IMR-90 (cell line): Measurements from ENCODE around the gene KRT8.

Experiments used
- MAZ ChIP-seq: IDR thresholded peaks from 2 replicates; pipeline ENCODE4 v1.6.1; 2012; ENCODE audit warnings: low read depth, mild to moderate bottlenecking, low read length, improper control_type of control experiment, moderate library complexity, borderline replicate concordance
- TF ChIP-seq, protein P1 (sequence below): conservative IDR thresholded peaks from 2 replicates; pipeline ENCODE4 v1.5.1; 2012; ENCODE audit warnings: mild to moderate bottlenecking, low read depth, low read length, improper control_type of control experiment

DNA sequence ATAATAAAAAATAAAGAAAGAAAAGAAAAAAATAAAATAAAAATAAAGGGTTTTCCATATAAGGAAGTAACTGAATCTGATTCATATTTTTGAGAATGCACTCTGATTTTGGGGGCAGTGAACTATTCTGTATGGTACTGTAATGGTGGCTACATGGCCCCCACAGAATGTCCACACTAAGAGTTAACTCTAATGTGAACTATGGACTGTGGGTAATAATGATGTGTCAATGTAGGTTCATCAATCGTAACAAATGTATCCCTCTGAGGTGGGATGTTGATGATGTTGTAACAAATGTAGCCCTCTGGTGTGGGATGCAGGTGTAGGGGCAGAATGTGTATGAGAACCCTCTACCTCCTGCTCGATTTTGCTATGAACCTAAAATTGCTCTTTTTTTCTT, 13.8 kb downstream of the KRT8 start:
- TF ChIP-seq, protein P1, sequence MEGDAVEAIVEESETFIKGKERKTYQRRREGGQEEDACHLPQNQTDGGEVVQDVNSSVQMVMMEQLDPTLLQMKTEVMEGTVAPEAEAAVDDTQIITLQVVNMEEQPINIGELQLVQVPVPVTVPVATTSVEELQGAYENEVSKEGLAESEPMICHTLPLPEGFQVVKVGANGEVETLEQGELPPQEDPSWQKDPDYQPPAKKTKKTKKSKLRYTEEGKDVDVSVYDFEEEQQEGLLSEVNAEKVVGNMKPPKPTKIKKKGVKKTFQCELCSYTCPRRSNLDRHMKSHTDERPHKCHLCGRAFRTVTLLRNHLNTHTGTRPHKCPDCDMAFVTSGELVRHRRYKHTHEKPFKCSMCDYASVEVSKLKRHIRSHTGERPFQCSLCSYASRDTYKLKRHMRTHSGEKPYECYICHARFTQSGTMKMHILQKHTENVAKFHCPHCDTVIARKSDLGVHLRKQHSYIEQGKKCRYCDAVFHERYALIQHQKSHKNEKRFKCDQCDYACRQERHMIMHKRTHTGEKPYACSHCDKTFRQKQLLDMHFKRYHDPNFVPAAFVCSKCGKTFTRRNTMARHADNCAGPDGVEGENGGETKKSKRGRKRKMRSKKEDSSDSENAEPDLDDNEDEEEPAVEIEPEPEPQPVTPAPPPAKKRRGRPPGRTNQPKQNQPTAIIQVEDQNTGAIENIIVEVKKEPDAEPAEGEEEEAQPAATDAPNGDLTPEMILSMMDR: no peak
- TF ChIP-seq MAZ: no peak
